Measurements from ENCODE around the gene CCNI.

GRCh38 chr4:77020017-77020416 is 55.8 kb downstream of the CCNI start:
- TF ChIP-seq CTCF (IDR thresholded peaks at IDR 0.05): no peak
- TF ChIP-seq POLR2A (IDR thresholded peaks at IDR 0.05): no peak
